ENCODE results near the gene INPP5D. TPM values are rescaled to one million over a fixed set of nuclear protein-coding genes. Genes with fewer than 3 reads are reported as not detected.

Gene INPP5D
- total RNA-seq, 4 donors from 2014 or later, result 8.0 to 12.5 (median 11.9) TPM

GRCh38 chr2:233035426-233036161 lies 24.5 kb upstream of the INPP5D start:
- intact Hi-C loops (cut with DNase I), result no loop called here
- no peak for DNase-seq (ENCODE audit: extremely low spot score)

GRCh38 chr2:233036162-233036838 lies 23.8 kb upstream of the INPP5D start:
- no peak for DNase-seq (ENCODE audit: extremely low spot score)
- Histone ChIP-seq H3K4me3 (no peak overlapping the region), H3K27me3 (peaks cover 0 to 15% (median 0%) of the 10 kb centered on the region in 4 donors), H3K4me1 (no peaks in the 10 kb centered on the region), H3K36me3 (no peaks in the 10 kb centered on the region), H3K9me3 (no peaks in the 10 kb centered on the region), H3K27ac (replicated peaks in 1 of 4) (no peak overlapping the region)
- 85% methylated on average over 11 of the region's 12 CpGs for WGBS
- TF ChIP-seq CTCF (IDR thresholded peaks at IDR 0.05), result no peak
- TF ChIP-seq EP300 (IDR thresholded peaks at IDR 0.05), result no peak
- no peak for TF ChIP-seq POLR2A (IDR thresholded peaks at IDR 0.05; ENCODE audit: low read depth)
- no peak for TF ChIP-seq POLR2AphosphoS5 (IDR thresholded peaks at IDR 0.05)
- intact Hi-C loops (cut with DNase I), result no loop called here

More at GRCh38 chr2:233035426-233036161, 24.5 kb upstream of the INPP5D start:
- Histone ChIP-seq H3K27me3 (peaks cover 0 to 9% (median 0%) of the 10 kb centered on the region in 4 donors), H3K9me3 (no peaks in the 10 kb centered on the region), H3K36me3 (no peaks in the 10 kb centered on the region), H3K27ac (replicated peaks in 1 of 4) (no peak overlapping the region), H3K4me1 (no peaks in the 10 kb centered on the region), H3K4me3 (no peak overlapping the region)
- TF ChIP-seq CTCF (IDR thresholded peaks at IDR 0.05) (no peak), POLR2AphosphoS5 (IDR thresholded peaks at IDR 0.05) (no peak), POLR2A (IDR thresholded peaks at IDR 0.05; ENCODE audit: low read depth) (no peak), EP300 (IDR thresholded peaks at IDR 0.05) (no peak)
- WGBS, result 93% methylated on average over 22 of the region's 23 CpGs

- peaks cover 0 to 22% (median 0%) of the 10 kb centered on the region in 4 donors for H3K27me3 ChIP-seq
- no peaks in the 10 kb centered on the region for H3K36me3 ChIP-seq
- H3K4me3 ChIP-seq, result no peak overlapping the region
- intact Hi-C loops (cut with DNase I), result no loop called here
- H3K4me1 ChIP-seq, result no peaks in the 10 kb centered on the region
- 84% methylated on average over 2 of the region's 2 CpGs for WGBS
- no peak for DNase-seq (ENCODE audit: extremely low spot score)
- no peak overlapping the region for H3K27ac ChIP-seq (replicated peaks in 1 of 4)
- no peaks in the 10 kb centered on the region for H3K9me3 ChIP-seq
- TF ChIP-seq POLR2AphosphoS5 (IDR thresholded peaks at IDR 0.05) (no peak), CTCF (IDR thresholded peaks at IDR 0.05) (no peak), EP300 (IDR thresholded peaks at IDR 0.05) (no peak), POLR2A (IDR thresholded peaks at IDR 0.05; ENCODE audit: low read depth) (no peak)
These were observed 23.1 kb upstream of the INPP5D start for GRCh38 chr2:233037078-233037477.

GRCh38 chr2:233039212-233039845 lies 20.8 kb upstream of the INPP5D start:
- H3K4me1 ChIP-seq, result no peaks in the 10 kb centered on the region
- H3K9me3 ChIP-seq, result no peaks in the 10 kb centered on the region
- no peaks in the 10 kb centered on the region for H3K36me3 ChIP-seq
- H3K4me3 ChIP-seq, result no peak overlapping the region
- no peak for TF ChIP-seq POLR2AphosphoS5 (IDR thresholded peaks at IDR 0.05)
- TF ChIP-seq CTCF (IDR thresholded peaks at IDR 0.05), result no peak
- no peak for TF ChIP-seq EP300 (IDR thresholded peaks at IDR 0.05)
- TF ChIP-seq POLR2A (IDR thresholded peaks at IDR 0.05; ENCODE audit: low read depth), result no peak
- intact Hi-C loops (cut with DNase I), result no loop called here
- WGBS, result 79% methylated on average over 8 of the region's 8 CpGs
- no peak for DNase-seq (ENCODE audit: extremely low spot score)
- H3K27ac ChIP-seq (replicated peaks in 1 of 4), result no peak overlapping the region
- H3K27me3 ChIP-seq, result peaks cover 0 to 26% (median 0%) of the 10 kb centered on the region in 4 donors
